GM21360 (cell line): ENCODE results near the gene MFF.
A peak's percentile ranks its signal among the peaks of the same experiment; 100 is the strongest.
"Not testable (repeated sequence)": the region's sequence is repeated elsewhere in the genome, so short reads cannot be mapped to it uniquely, and the experiment has no call there.

ENCODE experiments used
- ATAC-seq: cut with Tn5 transposase; IDR thresholded peaks from one replicate; pipeline ENCODE4 v1.9.1; 2021; ENCODE audit warnings: mild to moderate bottlenecking, moderate library complexity; ENCODE audit not compliant: unreplicated experiment

The MFF gene

DNA sequence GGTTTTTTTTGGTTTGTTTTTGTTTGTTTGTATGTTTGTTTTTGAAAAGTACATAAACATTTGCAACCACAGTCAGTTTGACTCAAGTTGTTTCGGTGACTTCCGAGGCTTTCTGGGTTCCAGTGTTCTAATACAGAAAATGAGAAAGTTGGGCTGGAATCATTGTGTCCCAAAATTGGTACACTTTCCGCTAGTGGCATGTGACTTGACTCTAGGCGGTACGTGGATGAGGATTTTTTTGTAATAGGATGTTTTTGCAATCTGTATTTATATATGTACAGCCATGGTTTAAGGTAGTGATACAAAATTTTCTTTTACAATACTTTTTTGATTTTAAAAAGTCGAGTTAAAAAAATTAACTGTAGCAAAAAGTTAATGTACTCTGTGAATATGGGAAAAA is 1.7 kb downstream of the MFF start:
- no peak for ATAC-seq

DNA sequence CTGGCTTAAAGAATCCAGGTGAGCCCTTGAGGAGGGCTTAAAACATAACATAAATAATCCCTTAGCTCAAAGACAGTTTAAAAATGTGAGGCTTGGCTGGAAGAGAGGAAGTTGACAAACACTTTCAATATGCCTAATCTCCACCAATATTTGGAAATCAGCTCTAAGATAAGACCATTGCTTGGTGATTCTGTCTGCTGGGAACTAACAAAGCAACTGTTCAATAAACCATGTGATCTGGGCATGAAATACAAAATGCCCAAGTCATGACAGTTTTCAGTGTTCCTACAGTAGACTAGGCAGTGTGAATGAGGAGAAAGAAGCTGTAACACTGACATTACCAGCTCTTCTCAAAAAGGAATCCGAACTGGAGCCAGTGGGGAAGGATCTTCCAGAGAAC is 10.7 kb downstream of the MFF start:
- ATAC-seq, result no peak

DNA sequence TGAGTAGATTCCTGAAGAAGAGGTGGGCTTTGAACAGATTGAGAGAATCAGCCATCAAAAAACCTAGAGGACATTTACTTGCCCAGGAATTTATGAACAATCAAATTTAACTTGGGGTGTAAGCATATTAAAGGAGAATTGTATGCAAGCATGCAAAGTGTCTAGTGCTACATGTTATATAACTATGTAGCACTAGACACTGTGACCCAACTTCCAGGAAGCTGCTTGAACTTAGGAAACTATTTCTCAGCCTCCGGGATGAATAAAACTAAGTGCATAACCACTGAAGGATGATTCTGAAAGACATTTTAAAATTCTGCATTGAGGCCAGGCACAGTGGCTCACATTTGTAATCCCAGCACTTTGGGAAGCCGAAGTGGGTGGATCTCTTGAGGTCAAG is 12.4 kb downstream of the MFF start:
- ATAC-seq, result no peak

DNA sequence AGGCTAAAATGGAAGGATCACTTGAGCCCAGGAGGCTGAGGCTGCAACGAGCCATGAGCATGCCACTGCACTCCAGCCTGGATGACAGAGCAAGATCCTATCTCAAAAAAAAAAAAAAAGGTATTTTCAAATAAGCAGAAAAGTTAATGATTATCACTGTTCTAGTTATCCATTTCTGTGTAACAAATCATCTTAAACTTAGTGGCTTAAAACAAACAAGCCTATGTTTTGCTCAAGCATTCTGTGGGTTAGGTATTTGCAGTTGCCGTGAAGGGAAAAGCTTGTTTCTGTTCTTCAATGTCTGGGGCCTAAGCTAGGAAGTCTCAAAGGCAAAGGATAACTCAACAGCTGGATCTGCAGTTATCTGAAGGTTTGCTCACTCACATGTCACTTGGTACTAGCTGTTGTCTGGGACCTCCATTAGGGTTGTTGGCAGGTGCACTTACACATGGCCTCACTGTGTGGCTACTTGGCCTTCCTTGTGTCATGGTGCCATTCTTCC is 14.1 kb downstream of the MFF start:
- ATAC-seq, result no peak

DNA sequence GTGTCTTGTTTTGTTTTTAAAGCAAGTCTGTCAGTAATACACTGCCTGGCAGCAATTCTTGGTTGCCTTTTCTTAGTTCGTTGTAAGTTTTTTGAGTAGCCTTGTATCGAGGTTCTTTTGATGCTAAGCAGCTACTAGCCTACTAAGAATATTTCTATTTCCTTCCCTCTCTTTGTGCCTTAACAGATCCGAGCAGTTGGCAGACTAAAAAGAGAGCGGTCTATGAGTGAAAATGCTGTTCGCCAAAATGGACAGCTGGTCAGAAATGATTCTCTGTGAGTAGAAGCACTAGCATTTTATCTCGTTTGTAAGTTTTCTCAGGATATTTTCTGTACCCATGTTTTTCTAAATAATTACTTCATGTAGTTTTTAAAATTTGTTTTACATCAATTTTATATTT is 15.1 kb downstream of the MFF start:
- no peak for ATAC-seq

DNA sequence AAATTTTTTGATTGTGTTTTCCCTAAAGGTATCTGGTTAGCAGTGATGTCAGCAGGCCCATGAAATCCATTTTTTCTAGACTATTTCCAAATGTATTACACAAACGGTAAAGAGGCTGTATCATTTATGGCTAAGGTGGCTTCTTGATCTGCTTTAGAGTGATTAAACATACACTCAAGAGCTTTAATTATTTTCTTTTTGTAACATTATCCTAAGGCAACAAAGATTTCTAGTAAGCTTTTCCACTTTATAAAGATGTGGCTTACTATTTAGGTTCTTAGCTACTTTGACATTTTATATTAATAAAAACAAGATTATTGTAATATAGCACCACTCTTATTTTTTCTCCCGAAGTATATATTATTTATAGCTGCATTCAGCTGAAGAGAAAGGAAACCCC is 16.5 kb downstream of the MFF start:
- ATAC-seq, result no peak

DNA sequence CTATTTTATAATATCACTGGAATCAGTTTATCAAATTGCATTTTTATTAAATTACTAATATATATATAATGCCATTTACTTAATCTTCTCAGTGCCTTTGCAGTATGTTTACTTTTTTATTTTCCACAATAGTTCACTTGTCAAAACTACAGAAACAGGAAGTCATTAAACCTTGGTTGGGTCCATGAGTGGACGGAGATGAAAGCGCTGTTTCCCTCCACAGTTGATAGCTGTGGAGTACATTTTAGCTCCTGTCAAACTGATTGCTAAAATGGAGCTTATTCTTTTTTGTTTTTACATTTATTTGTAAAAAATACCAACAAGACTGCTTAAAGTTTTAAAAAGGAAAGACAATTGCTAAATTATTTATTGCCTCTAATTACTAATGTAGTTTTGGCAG is 19.2 kb downstream of the MFF start:
- no peak for ATAC-seq

DNA sequence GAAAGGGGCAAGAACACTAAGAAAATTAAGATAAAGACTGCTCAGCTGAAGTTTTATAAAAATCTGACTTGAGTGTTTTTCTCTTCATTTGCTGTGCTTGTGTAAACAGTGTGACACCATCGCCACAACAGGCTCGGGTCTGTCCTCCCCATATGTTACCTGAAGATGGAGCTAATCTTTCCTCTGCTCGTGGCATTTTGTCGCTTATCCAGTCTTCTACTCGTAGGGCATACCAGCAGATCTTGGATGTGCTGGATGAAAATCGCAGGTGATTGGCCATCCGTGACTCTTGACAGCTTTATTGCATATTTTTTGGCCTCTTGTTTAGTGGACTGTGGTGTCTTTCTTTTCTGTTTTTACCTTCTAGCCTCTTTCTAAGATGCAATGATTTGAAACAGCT is 22.1 kb downstream of the MFF start:
- no peak for ATAC-seq

DNA sequence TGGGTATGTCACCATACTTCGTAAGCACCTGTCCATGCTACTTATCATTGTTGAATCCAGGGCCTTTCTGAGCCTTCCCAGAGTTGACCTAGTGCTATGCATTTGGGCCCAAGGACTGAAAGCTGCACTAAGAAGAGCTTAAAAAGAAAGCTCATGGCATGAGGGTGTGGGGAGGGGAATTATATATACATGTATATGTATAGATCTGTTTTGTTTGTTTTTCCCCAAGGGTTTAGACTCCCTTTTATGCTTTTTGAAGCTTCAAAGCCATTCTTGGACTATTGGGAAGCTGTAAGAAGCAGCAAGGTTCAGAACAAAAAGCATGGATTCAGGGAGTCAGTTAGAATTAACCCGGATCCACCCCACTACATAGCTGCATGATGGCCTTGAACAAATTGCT is 23.3 kb downstream of the MFF start:
- ATAC-seq, result no peak

DNA sequence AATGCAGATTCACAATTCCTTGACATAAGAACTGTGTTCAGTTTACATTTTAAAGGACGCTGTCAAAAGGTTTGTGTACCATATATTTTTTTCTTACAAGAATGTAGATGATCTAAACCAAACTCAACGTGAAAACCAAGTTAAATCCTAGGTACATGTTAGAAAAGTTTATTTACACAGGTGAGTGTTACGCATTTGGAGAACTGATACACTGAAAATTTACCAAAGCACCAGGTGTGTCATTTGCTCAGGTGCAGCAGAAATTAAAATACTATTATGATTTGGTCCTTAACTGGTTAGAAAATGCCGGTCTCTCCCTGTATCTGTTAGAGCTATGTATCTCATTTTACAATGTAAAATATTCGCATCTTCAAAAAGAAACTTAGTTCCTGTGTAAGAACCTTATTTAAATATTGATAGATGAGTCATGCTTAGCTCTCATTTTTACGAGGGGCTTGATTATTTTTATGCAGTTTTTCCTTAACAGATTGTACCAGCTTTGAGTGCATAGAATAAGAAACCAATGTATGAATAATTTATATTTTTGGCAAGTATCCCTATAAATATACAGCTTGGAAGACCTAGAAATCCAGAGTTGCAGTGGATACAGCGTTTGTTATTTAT is 25.1 kb downstream of the MFF start:
- no peak for ATAC-seq

DNA sequence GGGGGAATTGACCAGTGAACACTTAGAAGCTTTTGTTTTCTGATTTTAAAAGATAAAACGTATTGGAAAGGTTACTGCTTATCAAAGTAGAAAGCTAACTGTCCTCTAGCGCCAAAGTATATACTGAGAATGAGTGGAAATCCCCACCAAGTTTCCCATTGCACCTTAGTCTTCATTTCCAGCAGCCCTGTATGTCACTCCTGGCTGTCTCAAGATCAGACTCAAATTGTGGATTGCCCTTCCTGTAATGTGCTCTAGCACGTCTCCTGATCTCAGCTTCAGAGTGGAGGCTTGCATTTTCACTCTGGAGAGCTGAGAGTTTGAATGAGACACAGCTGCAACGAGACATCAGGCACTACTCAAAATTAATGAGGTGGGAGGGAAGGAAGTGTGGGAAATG is 26.6 kb downstream of the MFF start:
- peak; percentile 96 for ATAC-seq

DNA sequence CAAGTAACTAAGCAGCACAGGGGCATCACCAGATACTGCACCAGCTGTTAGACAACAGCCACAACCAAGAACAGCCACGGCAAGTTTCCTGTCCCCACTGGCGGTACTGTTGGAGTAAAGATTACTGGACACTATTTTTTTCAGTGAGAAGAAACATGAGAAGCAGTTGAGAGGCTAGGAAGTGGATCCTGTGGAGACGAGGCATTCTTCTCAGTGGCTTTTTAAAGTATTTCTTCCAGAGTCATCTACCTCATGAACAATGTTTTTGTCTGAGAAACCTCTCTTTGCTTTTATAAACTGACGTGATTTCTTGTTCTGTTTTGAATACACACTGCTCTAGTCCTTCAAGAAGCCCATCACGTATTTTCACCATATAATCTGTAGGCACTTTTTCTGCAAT is 35.3 kb downstream of the MFF start:
- ATAC-seq, result no peak

DNA sequence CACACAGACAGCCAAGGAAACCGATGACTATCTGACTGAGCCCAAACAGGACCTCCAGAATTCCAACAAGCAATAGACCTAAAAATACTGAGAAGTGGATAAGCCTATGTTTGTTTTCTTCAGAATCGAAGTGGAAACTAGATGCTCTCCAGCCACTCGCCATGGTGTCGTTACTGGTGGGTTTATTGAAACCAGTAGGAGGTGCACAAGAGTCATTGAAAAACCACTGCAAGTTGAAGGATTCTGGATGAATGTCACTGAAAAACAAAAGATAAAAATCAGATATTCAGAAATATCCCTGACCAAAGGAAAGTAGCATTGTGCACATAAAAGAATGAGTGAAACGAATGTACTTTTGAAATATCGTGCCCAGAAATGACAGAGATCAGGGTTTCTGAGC is 38.7 kb downstream of the MFF start:
- no peak for ATAC-seq

DNA sequence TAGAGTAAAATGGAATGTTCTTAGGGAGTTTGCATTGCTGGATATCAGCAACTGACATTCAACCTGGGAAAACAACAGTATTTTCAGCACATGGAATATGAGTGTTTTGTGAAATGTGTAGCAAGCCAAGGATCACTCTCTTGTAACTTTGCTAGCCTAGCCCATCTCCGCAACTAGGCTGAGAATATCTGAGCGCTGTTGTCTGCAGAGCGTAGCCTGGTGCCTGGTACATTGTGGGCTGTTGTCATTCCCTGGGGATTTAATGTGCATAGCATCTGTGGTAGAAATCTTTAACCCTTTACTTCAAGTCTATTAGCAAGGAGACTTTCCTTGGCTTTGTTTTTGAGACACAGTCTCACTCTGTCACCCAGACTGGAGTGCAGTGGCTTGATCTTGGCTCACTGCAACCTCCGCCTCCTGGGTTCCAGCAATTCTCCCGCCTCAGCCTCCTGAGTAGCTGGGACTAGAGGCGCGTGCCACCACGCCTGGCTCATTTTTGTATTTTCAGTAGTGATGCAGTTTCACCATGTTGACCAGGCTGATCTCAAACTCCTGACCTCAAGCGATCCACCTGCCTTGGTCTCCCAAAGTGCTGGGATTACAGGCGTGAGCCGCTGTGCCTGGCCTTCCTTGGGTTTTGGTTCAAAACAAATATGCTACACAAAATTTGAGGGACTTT is 39.7 kb downstream of the MFF start:
- ATAC-seq, result not testable (repeated sequence)

DNA sequence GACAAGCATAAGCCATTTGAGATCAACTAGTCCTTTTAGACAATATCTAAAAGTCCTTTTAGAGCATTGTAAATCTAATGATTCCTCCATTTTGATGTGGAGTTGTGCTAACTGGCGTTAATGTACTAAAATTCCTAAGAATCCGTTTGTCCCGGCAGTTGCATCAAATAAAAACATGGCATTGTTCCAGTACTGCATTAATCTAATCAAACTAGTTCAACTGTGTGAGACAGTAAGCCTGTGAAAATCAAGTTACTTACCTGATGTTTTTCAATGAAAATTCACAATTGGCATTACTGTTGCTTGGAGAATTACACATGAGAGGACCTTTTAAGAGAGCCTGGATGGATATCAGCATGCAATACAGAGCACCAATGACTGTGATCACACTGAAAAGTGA is 40.8 kb downstream of the MFF start:
- ATAC-seq, result no peak

DNA sequence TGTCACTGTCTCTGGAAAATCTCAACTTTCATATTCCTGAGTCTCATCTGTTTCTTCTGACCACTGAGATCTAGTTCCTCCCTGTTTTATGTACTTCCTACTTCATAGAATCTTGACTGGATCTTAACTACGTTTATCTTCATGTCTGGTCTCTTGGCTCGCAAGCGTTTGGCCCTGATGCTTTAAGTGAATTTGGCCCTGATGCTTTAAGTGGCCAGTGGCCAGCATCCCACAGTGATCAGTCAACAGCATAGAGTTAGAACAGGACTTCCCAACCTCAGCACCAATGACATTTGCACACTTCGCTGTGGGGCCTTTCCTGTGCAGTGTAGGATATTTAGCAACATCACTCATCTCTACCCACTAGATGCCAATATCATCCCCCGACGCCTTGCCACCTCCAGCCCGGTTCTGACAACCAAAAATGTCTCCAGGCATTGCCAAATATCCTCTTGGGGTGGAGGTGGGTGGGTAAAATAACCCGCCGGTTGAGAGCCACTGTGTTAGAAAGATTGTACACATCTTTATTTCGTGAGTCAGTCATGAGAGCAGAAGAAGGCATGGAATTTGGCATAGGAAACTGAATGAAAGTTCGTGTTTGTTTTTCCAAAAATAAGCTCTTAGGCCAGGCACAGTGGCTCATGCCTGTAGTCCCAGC is 41.8 kb downstream of the MFF start:
- ATAC-seq, result no peak

DNA sequence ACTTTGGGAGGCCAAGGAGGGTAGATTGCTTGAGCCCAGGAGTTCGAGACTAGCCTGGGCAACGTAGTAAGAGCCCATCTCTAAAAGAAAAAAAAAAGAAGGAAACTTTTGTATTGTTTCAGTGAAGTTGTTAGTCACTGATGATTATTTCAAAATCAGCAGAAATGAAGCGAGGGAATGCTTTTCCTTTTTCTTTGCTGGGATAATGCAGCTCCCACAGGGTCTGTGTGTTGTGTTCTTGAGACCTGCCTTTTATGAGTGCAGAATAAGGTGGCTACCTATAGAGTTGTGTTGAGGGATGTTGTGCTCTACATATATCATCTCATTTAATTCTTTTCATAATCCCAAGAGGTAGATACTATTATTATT is 42.4 kb downstream of the MFF start:
- no peak for ATAC-seq

DNA sequence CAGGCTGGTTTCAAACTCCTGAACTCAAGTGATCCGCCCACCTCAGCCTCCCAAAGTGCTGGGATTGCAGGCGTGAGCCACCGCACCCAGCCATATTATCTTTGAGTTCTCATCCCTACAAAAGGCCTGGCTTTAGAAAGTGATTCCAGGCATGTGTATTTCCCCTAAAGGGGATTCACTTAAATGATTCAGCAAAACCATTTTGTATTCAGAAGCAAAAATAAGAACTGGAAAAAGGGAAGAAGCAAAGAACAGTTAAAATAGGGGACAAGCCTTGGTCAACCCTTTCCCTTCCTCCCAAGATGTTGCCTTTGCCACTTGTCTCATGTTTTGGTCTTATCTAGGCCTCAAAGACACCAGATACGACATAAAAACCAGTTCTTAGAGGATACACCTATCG is 43.5 kb downstream of the MFF start:
- no peak for ATAC-seq

DNA sequence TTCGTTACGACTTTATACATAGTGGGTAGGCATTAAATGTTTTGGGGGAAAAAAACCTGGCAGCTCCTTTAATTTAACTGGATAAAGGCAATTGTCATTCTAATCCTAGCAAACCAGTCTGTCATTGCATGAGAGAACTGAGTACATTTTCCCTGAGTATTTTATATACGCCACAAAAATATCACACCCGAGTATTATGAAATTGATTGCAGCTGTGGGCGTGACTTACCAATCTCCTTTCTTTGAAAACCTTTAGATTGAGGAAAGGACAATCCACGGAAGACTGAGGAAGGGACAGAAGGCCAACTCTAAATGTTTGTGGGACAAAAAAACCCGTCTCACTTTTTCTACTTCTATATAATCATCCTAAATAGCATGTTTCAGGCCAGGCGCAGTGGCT is 45.0 kb downstream of the MFF start:
- no peak for ATAC-seq

DNA sequence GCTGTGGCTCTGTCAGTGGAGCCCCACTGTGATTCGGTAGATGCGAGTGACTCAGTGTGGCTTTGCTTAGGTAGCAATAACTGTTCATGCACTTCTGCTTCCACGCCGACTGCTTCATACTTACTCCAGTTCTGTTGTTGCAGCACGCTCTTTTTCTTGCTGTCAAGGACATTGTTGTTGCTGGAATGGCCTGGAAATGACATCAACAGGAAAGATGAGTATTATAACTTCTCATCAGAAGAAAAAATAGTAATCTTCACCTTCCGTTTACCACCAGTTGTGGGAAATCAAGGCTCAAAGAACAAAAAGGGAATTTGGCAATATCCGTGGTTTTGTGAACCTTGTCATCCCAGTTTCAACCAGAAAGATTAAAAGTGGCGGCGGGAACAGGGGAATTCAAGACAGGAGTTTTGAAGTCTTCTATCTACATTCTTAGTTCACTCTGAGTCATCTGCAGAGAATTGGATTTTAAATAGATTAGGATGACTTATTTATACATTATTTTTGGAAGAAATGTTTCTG is 45.8 kb downstream of the MFF start:
- no peak for ATAC-seq

DNA sequence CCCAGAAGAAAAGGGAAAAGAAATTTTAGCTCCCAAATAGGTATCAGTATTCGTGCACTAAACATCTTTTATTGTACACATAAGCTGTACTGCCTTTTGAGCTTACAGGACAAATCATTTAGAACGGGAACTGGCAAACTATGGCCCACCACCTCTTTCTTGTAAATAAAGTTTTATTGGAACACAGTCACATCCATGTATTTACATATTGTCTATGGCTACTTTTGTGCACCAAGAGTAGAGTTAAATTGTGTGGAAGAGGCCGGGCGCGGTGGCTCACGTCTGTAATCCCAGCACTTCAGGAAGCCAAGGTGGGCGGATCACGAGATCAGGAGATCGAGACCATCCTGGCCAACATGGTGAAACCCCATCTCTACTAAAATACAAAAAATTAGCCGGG is 48.3 kb downstream of the MFF start:
- ATAC-seq, result no peak

DNA sequence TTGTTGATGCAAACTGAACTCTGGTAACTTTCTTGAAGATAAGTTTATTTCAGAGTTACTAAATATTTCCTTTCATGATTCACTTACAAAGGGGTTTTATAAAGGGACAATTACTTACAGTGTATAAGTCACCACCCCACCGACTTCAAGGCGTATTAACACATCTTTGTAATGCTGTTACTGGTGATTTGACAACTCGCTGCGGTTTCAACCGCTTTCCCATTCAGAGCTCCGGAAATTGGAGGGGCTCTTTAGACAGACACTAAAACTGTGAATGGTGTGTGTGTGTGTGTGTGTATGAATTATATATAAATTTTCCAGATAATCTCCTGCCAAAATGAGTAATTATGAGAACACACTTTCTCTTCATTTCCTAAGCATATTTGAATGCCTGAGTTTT is 49.1 kb downstream of the MFF start:
- ATAC-seq, result no peak
